OCI-LY3 (cell line): ENCODE measurements around the gene FOXRED1.
A peak's percentile ranks its signal among the peaks of the same experiment; 100 is the strongest.

Experiments
- H2AFZ ChIP-seq: fragments of 200-600, 300-600 bp; shearing (Covaris generic); 2 replicates; pipeline ENCODE4 v1.6.0; 2014; ENCODE audit warnings: antibody characterized with exemption, low read depth, low read length
- H3K27ac ChIP-seq: fragments of 200-600, 300-600 bp; sonication (generic); 2 replicates; pipeline ENCODE4 v1.5.1; 2014; ENCODE audit warnings: mild to moderate bottlenecking, low read length, moderate library complexity, mixed read lengths
- H3K27me3 ChIP-seq: fragments of 200-600, 300-600 bp; sonication (generic); 2 replicates; pipeline ENCODE4 v1.6.1; 2014; ENCODE audit warnings: low read depth, low read length, mixed read lengths
- H3K36me3 ChIP-seq: fragments of 200-600, 300-600 bp; sonication (generic); replicated peaks from 2 replicates; pipeline ENCODE3; 2014; ENCODE audit warnings: low read depth, low read length, mixed read lengths
- H3K4me1 ChIP-seq: fragments of 300-600, 200-600 bp; sonication (generic); 2 replicates; pipeline ENCODE4 v1.6.1; 2014; ENCODE audit warnings: low read length, mixed read lengths
- H3K4me2 ChIP-seq: fragments of 200-600, 300-600 bp; sonication (generic); 2 replicates; pipeline ENCODE4 v1.6.1; 2014; ENCODE audit warnings: low read length, mixed read lengths
- H3K4me3 ChIP-seq: fragments of 300-600, 200-600 bp; sonication (generic); 2 replicates; pipeline ENCODE4 v1.5.1; 2014; ENCODE audit warnings: antibody characterized with exemption, mild to moderate bottlenecking, low read length, moderate library complexity
- H3K79me2 ChIP-seq: fragments of 300-600, 200-600 bp; shearing (Covaris generic); 2 replicates; pipeline ENCODE4 v1.6.1; 2014; ENCODE audit warnings: mild to moderate bottlenecking, low read length, mixed read lengths
- H3K9ac ChIP-seq: fragments of 300-600, 200-600 bp; shearing (Covaris generic); 2 replicates; pipeline ENCODE4 v1.6.0; 2014; ENCODE audit warnings: mild to moderate bottlenecking, low read length, moderate library complexity
- H3K9me3 ChIP-seq: fragments of 200-600, 300-600 bp; shearing (Covaris generic); 2 replicates; pipeline ENCODE4 v1.6.1; 2014; ENCODE audit warnings: low read length, mixed read lengths; ENCODE audit not compliant: insufficient read depth
- H4K20me1 ChIP-seq: fragments of 200-600, 300-600 bp; sonication (generic); 2 replicates; pipeline ENCODE4 v1.6.1; 2016; ENCODE audit warnings: low read length, mixed read lengths; ENCODE audit not compliant: insufficient read depth
- EZH2phosphoT487 ChIP-seq: fragments of 200-600 bp; shearing (Covaris generic); IDR thresholded peaks from 2 replicates; pipeline ENCODE4 v1.6.1; 2018; ENCODE audit warnings: antibody characterized with exemption, mixed run types, low read depth
- TF ChIP-seq, protein P1 (sequence below): fragments of 200-600, 300-600 bp; sonication (generic); IDR thresholded peaks from 2 replicates; pipeline ENCODE4 v1.5.1; 2014; ENCODE audit warnings: antibody characterized with exemption, low read length, low read depth

The FOXRED1 gene

GRCh38 chr11:126310992-126311310 lies 42.0 kb downstream of the FOXRED1 start:
- H3K4me2 ChIP-seq = peak overlapping the region; percentile 26; the same call in 1 of the 2 replicates

DNA sequence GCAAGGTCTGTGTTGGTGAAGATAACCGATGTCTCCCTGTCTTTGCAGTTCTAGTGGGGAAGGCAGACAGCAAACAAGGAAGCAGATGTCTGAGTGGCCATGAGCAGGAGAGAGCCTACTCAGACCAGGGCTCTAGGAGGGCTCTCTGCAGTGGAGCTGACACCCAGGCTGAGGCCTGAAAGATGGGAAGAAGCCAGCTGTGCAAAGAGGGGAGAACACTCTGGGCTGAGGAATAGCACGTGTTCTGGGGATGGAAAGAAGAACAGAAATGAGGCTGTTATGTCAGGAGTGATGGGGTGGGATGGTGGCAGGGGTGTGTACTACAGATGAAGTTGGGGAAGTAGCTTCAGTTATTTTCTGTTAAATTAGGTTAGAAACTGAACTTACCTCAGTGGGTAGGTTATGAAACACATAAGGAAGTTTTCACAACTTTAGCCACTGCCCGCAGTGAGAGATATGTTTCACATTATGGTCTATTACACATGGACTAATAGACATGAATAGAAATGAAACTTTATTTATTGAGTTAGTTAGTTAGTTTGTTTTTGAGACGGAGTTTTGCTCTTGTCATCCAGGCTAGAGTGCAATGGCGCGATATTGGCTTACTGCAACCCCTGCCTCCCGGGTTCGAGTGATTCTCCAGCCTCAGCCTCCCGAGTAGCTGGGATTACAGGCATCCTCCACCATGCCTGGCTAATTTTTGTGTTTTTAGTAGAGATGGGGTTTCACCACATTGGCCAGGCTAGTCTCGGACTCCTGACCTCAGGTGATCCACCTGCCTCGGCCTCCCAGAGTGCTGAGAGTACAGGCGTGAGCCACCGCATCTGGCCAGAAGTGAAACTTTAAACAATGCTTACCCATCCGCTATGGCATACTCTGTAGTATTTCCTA lies 42.7 kb downstream of the FOXRED1 start:
- Histone ChIP-seq H3K27me3 (no peaks in the 10 kb centered on the region), H3K9ac (peak overlapping the region; percentile 18; the same call in 1 of the 2 replicates), H3K4me2 (peak overlapping the region; percentile 26), H4K20me1 (peaks cover 26% of the 10 kb centered on the region), H3K27ac (peak overlapping the region; percentile 77), H3K9me3 (no peaks in the 10 kb centered on the region), H3K4me1 (peaks cover 47% of the 10 kb centered on the region), H2AFZ (no peak overlapping the region), H3K79me2 (peaks cover 27% of the 10 kb centered on the region), H3K36me3 (peaks cover 48% of the 10 kb centered on the region), H3K4me3 (no peak overlapping the region)
- TF ChIP-seq, protein P1, sequence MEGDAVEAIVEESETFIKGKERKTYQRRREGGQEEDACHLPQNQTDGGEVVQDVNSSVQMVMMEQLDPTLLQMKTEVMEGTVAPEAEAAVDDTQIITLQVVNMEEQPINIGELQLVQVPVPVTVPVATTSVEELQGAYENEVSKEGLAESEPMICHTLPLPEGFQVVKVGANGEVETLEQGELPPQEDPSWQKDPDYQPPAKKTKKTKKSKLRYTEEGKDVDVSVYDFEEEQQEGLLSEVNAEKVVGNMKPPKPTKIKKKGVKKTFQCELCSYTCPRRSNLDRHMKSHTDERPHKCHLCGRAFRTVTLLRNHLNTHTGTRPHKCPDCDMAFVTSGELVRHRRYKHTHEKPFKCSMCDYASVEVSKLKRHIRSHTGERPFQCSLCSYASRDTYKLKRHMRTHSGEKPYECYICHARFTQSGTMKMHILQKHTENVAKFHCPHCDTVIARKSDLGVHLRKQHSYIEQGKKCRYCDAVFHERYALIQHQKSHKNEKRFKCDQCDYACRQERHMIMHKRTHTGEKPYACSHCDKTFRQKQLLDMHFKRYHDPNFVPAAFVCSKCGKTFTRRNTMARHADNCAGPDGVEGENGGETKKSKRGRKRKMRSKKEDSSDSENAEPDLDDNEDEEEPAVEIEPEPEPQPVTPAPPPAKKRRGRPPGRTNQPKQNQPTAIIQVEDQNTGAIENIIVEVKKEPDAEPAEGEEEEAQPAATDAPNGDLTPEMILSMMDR = no peak
- no peak for TF ChIP-seq EZH2phosphoT487

More at GRCh38 chr11:126310992-126311310, 42.0 kb downstream of the FOXRED1 start:
- no peak overlapping the region for H3K4me3 ChIP-seq
- H3K27ac ChIP-seq = peak overlapping the region; percentile 77
- peaks cover 29% of the 10 kb centered on the region for H3K79me2 ChIP-seq
- H3K4me1 ChIP-seq = peaks cover 54% of the 10 kb centered on the region
- peaks cover 46% of the 10 kb centered on the region for H3K36me3 ChIP-seq
- H4K20me1 ChIP-seq = peaks cover 26% of the 10 kb centered on the region
- H3K9me3 ChIP-seq = no peaks in the 10 kb centered on the region
- H3K27me3 ChIP-seq = no peaks in the 10 kb centered on the region
- H2AFZ ChIP-seq = no peak overlapping the region
- TF ChIP-seq, protein P1 = no peak
- TF ChIP-seq EZH2phosphoT487 = no peak
- H3K9ac ChIP-seq = no peak overlapping the region; the same call in 1 of the 2 replicates

- H3K36me3 ChIP-seq = peaks cover 52% of the 10 kb centered on the region
- H4K20me1 ChIP-seq = peaks cover 25% of the 10 kb centered on the region
- no peak for TF ChIP-seq EZH2phosphoT487
- TF ChIP-seq, protein P1 = no peak
- H3K79me2 ChIP-seq = peaks cover 31% of the 10 kb centered on the region
- H3K27me3 ChIP-seq = no peaks in the 10 kb centered on the region
- H3K9me3 ChIP-seq = no peaks in the 10 kb centered on the region
- H3K4me1 ChIP-seq = peaks cover 56% of the 10 kb centered on the region
- peak overlapping the region; percentile 5; the same call in 1 of the 2 replicates for H3K9ac ChIP-seq
- no peak overlapping the region for H3K4me3 ChIP-seq
- no peak overlapping the region for H2AFZ ChIP-seq
- H3K27ac ChIP-seq = peak overlapping the region; percentile 58; the same call in 1 of the 2 replicates
- H3K4me2 ChIP-seq = peak overlapping the region; percentile 43
Observed at GRCh38 chr11:126312961-126313360, 44.0 kb downstream of the FOXRED1 start.

DNA sequence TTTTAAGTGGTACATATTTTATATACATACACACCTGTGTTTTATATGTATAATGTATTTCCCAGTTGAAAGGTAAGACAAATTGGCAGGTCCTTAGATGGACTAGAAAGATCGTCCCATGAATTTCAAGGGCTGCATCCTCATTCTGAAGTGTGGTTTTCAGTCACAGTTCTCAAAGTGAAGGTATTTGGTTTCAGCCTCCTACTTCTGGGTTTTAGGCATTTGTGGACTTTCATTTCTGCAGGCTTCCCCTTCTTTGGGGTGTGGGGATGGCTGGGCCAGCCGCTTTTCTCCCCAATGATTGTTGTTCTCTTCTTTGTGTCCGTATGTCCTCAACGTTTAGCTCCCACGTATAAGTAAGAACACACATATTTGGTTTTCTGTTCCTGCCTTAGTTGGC lies 44.9 kb downstream of the FOXRED1 start:
- H3K4me3 ChIP-seq = no peak overlapping the region
- H3K4me1 ChIP-seq = peaks cover 65% of the 10 kb centered on the region
- H3K79me2 ChIP-seq = peaks cover 40% of the 10 kb centered on the region
- H3K27ac ChIP-seq = peak overlapping the region; percentile 58
- H2AFZ ChIP-seq = no peak overlapping the region
- no peaks in the 10 kb centered on the region for H3K27me3 ChIP-seq
- TF ChIP-seq, protein P1 = no peak
- no peak for TF ChIP-seq EZH2phosphoT487
- H3K4me2 ChIP-seq = peak overlapping the region; percentile 43
- H4K20me1 ChIP-seq = peaks cover 29% of the 10 kb centered on the region; the same call in 1 of the 2 replicates
- H3K36me3 ChIP-seq = peaks cover 50% of the 10 kb centered on the region
- no peak overlapping the region for H3K9ac ChIP-seq
- H3K9me3 ChIP-seq = no peaks in the 10 kb centered on the region
